ENCODE measurements around the gene SCP2. TPM values are rescaled to one million over a fixed set of nuclear protein-coding genes. Genes with fewer than 3 reads are reported as not detected.
A peak's percentile ranks its signal among the peaks of the same experiment; 100 is the strongest.

The SCP2 gene
- total RNA-seq, 2 donors from 2014 or later, result 69.3 to 99.4 TPM

DNA sequence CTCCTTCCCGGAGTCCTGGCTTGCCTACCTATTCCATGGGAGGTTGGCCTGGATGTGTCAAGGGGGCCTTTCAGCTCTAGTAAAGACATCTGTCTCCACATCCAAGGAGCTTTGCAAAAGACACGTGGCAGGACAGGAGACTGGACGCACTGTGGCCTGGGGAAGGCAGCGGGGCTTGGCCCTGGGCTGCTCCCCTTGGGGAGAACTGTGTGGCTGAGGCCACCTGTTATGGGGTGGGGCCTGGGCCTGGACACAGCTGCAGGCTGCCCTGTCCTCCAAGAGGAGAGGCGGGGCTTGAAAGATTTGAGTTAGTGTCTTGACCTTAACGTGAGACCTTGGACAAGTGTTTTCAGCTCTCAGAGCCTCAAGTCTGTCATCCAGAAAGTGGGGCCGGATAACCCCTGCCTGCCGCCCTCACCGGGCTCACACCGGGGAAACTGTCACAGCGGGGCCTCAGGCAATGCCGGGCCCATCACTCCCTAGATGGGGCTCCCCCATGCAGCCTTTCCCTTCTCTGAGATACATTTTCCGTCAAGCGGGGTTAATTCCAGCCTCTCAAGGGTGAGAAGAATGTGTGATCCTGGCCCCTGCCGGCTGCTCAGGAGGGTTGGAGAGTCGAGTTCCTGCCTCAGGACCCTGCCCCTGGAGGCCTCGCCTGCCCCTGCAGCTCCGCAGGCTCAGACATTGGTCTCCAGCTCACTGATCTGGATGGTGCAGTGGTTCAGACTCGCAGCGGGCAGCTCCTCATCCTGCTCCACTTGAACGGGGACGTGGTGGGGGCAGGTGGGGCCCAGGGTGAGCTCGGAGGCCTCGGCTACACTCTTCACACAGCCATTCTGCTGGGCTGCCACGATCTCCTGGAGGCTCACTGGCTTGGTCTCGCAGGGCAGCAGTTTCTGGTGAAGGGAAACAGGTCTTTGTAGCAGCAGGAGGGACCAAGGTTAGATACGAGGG is 160.5 kb downstream of the SCP2 start:
- H3K36me3 ChIP-seq (ENCODE audit: control insufficient read depth, insufficient read depth, low read length), result no peaks in the 10 kb centered on the region
- H3K27me3 ChIP-seq (ENCODE audit: control insufficient read depth, insufficient read depth, low read length, poor library complexity, severe bottlenecking), result peaks cover 9% of the 10 kb centered on the region
- no peak overlapping the region for H3K9ac ChIP-seq (ENCODE audit: extremely low read depth, low read length, poor library complexity, severe bottlenecking)
- peaks cover 3% of the 10 kb centered on the region for H3K4me1 ChIP-seq (ENCODE audit: control insufficient read depth, insufficient read depth, low read length)
- no peak overlapping the region for H3K27ac ChIP-seq (ENCODE audit: low read depth, low read length)
- Mint-ChIP-seq H3K27me3 (ENCODE audit: insufficient read depth) (peaks cover 36% of the 10 kb centered on the region), H3K9me3 (no peaks in the 10 kb centered on the region), H3K27ac (no peak overlapping the region), H3K4me1 (peaks cover 23% of the 10 kb centered on the region), H3K4me3 (no peak overlapping the region), H3K36me3 (ENCODE audit: low read depth) (no peaks in the 10 kb centered on the region)
- no peak overlapping the region for H3K4me3 ChIP-seq (ENCODE audit: low read length)
- DNase-seq, result peak; percentile 92
- TF ChIP-seq, protein P1, sequence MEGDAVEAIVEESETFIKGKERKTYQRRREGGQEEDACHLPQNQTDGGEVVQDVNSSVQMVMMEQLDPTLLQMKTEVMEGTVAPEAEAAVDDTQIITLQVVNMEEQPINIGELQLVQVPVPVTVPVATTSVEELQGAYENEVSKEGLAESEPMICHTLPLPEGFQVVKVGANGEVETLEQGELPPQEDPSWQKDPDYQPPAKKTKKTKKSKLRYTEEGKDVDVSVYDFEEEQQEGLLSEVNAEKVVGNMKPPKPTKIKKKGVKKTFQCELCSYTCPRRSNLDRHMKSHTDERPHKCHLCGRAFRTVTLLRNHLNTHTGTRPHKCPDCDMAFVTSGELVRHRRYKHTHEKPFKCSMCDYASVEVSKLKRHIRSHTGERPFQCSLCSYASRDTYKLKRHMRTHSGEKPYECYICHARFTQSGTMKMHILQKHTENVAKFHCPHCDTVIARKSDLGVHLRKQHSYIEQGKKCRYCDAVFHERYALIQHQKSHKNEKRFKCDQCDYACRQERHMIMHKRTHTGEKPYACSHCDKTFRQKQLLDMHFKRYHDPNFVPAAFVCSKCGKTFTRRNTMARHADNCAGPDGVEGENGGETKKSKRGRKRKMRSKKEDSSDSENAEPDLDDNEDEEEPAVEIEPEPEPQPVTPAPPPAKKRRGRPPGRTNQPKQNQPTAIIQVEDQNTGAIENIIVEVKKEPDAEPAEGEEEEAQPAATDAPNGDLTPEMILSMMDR (conservative IDR thresholded peaks at IDR 0.05), result peak; percentile 84
- no peaks in the 10 kb centered on the region for H3K9me3 ChIP-seq (ENCODE audit: control insufficient read depth, low read length)
- 72 to 74% methylated on average over 13 to 27 of the region's 27 CpGs for WGBS, 2 experiments (ENCODE audit: insufficient coverage in 1 of 2, insufficient read length in 1 of 2)

- Histone ChIP-seq H3K36me3 (ENCODE audit: control insufficient read depth, insufficient read depth, low read length) (no peaks in the 10 kb centered on the region), H3K9me3 (ENCODE audit: control insufficient read depth, low read length) (no peaks in the 10 kb centered on the region), H3K27me3 (ENCODE audit: control insufficient read depth, insufficient read depth, low read length, poor library complexity, severe bottlenecking) (peaks cover 9% of the 10 kb centered on the region), H3K4me3 (ENCODE audit: low read length) (no peak overlapping the region), H3K9ac (ENCODE audit: extremely low read depth, low read length, poor library complexity, severe bottlenecking) (no peak overlapping the region), H3K4me1 (ENCODE audit: control insufficient read depth, insufficient read depth, low read length) (peaks cover 3% of the 10 kb centered on the region), H3K27ac (ENCODE audit: low read depth, low read length) (no peak overlapping the region)
- DNase-seq, result no peak
- TF ChIP-seq, protein P1 (conservative IDR thresholded peaks at IDR 0.05), result no peak
- no peaks in the 10 kb centered on the region for H3K36me3 Mint-ChIP-seq (ENCODE audit: low read depth)
- H3K4me1 Mint-ChIP-seq, result peaks cover 11% of the 10 kb centered on the region
- H3K9me3 Mint-ChIP-seq, result no peaks in the 10 kb centered on the region
- 94 to 97% methylated on average over 5 to 19 of the region's 19 CpGs for WGBS, 2 experiments (ENCODE audit: insufficient coverage in 1 of 2, insufficient read length in 1 of 2)
- H3K27me3 Mint-ChIP-seq (ENCODE audit: insufficient read depth), result peaks cover 29% of the 10 kb centered on the region
- H3K27ac Mint-ChIP-seq, result no peak overlapping the region
- no peak overlapping the region for H3K4me3 Mint-ChIP-seq
Measured at GRCh38 chr1:53088616-53089300, 161.7 kb downstream of the SCP2 start.

DNA sequence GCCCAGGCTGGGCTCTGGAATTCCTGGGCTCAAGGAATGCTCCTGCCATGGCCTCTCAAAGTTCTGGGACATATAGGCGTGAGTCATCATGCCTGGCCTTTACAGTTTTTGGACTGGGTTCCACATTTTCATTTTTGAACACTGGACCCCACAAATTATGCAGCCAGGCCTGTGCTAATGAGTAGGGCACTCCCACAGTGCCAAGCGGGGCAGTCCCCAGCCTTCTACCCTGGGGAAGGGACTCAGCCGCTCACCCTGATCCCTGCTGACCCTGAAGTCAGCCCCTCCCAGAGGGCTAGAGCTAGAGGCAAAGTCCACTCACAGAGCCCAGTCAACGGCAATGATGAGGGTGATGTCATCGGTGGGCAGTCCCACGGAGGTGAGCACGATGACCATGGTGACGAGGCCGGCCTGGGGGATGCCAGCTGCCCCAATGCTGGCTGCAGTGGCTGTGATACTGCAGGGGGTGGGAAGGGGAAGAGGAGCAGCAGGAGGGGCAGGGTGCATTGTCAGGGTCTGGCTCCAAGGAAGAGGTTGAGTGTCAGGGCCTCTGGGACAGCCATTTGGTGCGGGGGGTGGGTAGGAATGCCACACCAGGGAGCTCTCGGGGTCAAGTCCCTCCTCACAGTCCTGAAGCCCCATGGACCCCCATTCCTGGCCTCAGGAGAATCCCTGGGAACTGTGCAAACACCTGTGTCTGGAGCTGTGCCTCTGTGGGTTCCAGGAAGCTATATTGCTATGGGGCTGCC is 162.6 kb downstream of the SCP2 start:
- H3K9ac ChIP-seq (ENCODE audit: extremely low read depth, low read length, poor library complexity, severe bottlenecking), result no peak overlapping the region
- H3K27ac Mint-ChIP-seq, result no peak overlapping the region
- no peak overlapping the region for H3K27ac ChIP-seq (ENCODE audit: low read depth, low read length)
- H3K4me1 ChIP-seq (ENCODE audit: control insufficient read depth, insufficient read depth, low read length), result peaks cover 3% of the 10 kb centered on the region
- TF ChIP-seq, protein P1 (conservative IDR thresholded peaks at IDR 0.05), result no peak
- 90 to 93% methylated on average over 4 to 11 of the region's 11 CpGs for WGBS, 2 experiments (ENCODE audit: insufficient coverage in 1 of 2, insufficient read length in 1 of 2)
- H3K36me3 ChIP-seq (ENCODE audit: control insufficient read depth, insufficient read depth, low read length), result no peaks in the 10 kb centered on the region
- H3K4me1 Mint-ChIP-seq, result peaks cover 10% of the 10 kb centered on the region
- H3K36me3 Mint-ChIP-seq (ENCODE audit: low read depth), result no peaks in the 10 kb centered on the region
- H3K9me3 ChIP-seq (ENCODE audit: control insufficient read depth, low read length), result no peaks in the 10 kb centered on the region
- no peak overlapping the region for H3K4me3 Mint-ChIP-seq
- DNase-seq, result no peak
- H3K9me3 Mint-ChIP-seq, result no peaks in the 10 kb centered on the region
- H3K27me3 Mint-ChIP-seq (ENCODE audit: insufficient read depth), result peaks cover 24% of the 10 kb centered on the region
- H3K4me3 ChIP-seq (ENCODE audit: low read length), result no peak overlapping the region
- H3K27me3 ChIP-seq (ENCODE audit: control insufficient read depth, insufficient read depth, low read length, poor library complexity, severe bottlenecking), result peaks cover 9% of the 10 kb centered on the region

Measured in endodermal cell (in vitro differentiated cells).